Stimulated activated naive CD4-positive, alpha-beta T cell treated with Interleukin-2 at 50 U/mL for 16 hours (primary cell): ENCODE data around the gene SYNE4.

Experiments used
- DNase-seq: peaks from one replicate; lab custom pipeline; 2025; lab: John Stamatoyannopoulos, UW

Gene SYNE4

GRCh38 chr19:36026091-36026876 is 17.7 kb upstream of the SYNE4 start:
- no peak for DNase-seq

DNA sequence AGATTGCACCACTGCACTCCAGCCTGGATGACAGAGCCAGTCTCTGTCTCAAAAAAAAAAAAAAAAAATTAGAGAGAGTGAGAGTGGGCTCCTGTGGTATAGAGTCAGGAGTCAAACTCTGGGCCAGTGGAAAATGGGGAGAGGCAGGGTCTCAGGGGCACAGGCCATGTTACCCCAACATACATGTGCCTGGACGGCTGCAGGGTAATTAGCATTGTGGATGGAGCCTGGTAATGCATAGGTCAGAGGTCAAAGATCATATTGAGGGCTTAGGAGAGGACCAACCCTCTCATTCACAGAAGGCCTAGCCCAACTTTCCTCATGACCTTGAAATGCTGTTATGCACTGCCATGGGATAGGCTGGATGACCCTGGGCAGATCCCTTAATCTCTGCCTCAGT is 16.9 kb upstream of the SYNE4 start:
- no peak for DNase-seq

- no peak for DNase-seq
Measured at GRCh38 chr19:36023432-36023831, 14.8 kb upstream of the SYNE4 start.

DNA sequence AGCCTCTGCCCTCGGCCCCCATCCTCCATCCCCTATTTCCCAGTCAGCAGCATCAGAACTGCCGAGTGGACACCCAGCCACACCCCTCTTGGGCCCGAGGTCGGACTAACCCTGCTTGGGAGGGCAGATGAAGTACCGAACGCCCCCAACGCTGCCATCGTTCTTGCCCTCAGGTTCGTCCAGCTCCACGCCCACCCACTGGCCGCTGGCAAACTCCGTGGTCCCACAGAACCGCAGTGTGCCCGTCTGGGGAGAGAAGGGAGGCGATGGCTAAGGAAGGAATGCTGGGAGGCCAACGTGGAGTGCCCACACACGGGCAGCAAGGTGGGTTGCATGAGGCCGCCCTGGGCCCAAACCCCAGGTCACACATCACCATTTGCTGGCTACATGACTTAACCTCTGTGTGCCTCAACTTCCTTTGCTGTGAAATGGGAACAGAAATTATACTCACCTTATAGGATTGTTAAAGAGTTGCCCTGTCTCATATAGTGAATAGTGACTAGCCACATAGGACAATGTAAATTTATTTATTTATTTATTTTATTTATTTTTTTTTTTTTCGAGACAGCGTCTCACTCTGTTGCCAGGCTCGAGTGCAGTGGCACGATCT is 10.6 kb upstream of the SYNE4 start:
- DNase-seq: no peak

DNA sequence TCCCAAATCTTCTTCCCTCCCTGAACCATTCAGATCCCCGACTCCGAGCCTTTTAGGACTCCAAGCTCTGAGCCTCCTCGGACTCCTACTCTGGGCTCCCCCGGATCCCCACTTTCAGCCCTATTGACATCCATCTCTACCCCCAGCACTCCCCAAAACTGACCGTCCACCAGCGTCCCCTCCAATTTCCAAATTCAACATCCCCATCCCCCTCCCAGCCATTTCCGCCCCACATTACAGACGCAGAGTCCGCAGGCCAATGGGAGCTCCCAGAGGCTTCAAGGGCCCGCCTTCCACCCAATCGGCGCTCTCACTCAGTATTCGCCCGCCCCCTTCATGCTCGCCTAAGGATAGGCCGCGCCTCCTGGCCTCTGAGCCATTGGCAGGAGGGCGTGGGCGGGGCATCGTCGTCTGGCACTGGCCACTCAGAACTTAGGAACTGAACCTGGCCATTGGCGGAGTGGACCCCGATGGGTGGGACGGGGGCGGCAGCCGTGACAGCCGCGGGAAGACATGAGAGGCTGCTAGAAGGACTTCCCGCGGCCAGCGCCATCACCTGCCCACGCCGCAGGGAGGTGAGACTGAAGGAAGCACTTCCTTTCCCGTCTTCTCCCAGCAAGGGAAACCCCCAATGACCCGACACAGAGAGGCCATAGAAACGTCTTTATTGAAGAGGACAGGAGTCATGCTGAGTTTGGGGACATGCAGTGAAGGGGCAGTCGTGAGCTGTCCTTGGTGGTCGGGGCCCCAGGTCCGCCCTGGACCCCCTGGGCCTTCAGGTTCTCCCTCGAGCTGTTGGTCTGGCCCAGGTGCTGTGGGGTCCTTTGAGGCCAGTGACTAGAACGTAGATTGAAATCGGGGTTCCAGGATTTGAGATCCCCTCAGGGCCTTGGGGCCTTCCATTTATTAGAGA is 5.7 kb upstream of the SYNE4 start, which contains the start of gene ALKBH6:
TSS of gene ALKBH6 (minus strand) at position 202 of the 913 bp plus-strand sequence. CDS start 816 bp downstream, outside the sequence.
- DNase-seq: peak; percentile 100

DNA sequence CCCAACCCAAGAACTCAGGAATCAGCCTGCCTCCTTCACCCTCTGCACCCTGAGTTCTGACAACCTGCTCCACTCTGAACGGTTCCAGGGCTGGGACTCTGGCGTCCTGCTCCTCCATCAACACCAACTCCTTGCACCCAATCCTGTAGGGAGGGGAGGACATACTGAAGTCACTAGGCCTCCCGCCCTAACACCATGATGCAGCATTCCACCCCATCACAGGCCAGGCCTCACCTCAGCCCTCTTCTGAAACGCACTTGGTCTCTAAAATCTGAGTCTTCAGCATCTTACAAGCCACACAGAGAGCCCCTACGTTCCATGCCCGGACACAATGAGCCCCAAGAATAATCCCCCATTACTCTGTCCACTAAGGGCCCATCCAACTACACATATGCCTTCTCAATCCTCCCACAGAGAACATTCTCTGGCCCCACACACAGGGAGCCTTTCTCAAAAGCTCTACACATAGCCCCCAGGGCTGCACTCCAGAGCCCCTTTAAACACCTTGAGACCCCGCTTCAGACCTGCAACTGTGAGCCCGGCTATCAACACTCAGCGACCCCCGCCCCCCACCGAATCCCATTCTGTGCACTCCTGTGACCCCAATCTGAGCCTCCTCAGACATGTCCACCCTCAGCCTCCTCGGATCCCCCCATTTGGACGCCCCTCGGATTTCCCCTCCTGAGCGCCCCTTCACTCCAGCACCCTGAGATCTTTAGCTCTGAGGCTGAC is 4.8 kb upstream of the SYNE4 start:
- no peak for DNase-seq

DNA sequence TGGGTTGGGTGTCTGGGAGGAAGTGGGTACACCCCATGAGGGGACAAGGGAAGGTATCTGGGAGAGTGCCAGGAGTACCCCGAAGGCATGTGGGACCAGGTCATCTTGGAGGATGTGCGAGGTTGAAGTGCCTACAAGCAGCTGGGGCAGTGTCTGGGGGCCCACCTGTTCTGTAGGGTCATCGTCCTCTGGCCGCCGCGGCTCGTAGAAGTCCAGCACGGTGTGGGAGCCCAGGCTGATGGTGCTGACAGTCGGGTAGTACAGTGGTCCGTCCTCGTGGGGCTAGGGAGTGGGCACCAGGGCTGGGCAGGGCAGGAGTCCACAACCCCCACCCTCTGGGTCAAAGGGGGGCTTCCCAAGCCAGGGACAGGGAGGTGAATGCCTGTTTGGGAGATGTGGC is 1.8 kb upstream of the SYNE4 start:
- no peak for DNase-seq

GRCh38 chr19:36009633-36010379 is 1.2 kb upstream of the SYNE4 start:
- no peak for DNase-seq

GRCh38 chr19:36009220-36009619 is 607 bp upstream of the SYNE4 start:
- peak; percentile 43 for DNase-seq

- no peak for DNase-seq
Measured at GRCh38 chr19:36006955-36007354, 1.7 kb downstream of the SYNE4 start.

GRCh38 chr19:36003284-36003683 is 5.3 kb downstream of the SYNE4 start:
- no peak for DNase-seq

DNA sequence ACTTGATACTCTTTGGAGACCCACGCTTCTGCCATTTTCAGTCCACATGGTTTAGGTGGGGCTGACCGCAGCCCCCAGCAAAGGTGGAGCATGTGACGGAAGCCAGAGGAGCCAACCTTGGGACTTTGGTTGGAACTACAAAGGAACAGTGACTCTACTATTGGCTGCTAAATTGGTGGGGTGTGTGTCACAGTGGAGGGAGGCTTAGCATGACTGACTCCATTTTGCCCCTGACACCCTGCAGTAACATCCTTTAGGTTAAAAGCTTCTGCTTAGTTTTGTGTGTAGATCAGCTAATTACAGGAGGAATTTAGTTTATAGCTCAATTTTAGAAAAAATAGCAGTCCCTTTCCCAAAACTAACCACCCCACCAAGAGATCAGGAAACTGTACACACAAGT is 7.0 kb downstream of the SYNE4 start:
- DNase-seq: no peak

DNA sequence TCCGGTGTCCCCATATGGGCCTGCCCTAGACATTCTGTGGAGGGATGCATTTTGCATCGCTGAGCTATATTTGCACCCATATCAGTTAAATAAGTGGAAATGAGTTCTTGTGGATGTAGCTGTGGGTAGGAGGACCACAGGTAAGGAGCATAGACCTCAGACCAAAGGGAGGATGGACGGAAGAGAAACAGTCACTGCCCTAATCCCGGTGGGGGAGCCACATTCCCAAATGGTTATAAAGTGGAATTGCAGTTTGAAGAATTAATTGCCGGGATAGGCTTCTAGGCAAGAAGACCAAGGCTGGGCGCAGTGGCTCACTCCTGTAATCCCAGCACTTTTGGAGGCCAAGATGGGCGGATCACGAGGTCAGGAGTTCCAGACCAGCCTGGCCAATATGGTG is 11.8 kb downstream of the SYNE4 start:
- no peak for DNase-seq

DNA sequence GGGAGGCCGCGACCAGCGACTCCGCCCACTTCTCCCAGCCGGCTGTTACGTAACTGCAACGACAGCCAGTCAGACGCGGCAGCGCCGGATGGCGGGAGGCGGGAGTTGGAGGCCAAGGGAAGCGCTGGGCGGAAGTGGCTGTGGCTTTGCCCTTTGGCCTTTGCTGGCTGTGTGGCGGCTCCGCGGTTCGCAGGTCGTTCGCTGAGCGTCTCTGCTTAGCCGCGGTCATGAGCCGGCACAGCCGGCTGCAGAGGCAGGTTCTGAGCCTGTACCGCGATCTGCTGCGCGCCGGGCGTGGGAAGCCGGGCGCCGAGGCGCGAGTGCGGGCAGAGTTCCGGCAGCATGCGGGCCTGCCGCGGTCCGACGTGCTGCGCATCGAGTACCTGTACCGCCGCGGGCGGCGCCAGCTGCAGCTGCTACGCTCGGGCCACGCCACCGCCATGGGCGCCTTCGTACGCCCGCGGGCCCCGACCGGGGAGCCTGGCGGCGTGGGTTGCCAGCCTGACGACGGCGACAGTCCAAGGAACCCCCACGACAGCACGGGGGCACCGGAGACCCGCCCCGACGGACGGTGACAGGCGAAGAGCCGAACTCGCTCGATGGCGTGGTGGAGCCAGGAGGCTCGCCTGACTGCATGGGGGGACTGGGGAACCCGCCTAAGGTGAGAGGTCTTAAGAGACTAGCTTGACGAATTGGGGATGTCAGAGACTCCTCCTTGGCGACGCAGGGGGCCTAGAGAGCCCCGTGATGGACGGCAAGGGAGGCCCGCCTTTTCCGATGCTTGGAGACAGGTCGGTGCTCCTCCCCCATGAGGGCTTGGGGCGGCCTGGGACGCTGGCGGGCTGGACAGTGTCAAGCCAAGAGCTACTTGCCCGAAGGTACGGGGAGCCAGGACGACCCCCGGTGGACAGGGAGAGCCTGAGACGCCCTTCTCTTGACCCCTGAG is 13.3 kb downstream of the SYNE4 start, which contains the start of gene SDHAF1:
TSS of gene SDHAF1 (plus strand) at position 141 of the 946 bp plus-strand sequence. CDS start at position 228, 87 bp downstream.
- DNase-seq: peak; percentile 95

DNA sequence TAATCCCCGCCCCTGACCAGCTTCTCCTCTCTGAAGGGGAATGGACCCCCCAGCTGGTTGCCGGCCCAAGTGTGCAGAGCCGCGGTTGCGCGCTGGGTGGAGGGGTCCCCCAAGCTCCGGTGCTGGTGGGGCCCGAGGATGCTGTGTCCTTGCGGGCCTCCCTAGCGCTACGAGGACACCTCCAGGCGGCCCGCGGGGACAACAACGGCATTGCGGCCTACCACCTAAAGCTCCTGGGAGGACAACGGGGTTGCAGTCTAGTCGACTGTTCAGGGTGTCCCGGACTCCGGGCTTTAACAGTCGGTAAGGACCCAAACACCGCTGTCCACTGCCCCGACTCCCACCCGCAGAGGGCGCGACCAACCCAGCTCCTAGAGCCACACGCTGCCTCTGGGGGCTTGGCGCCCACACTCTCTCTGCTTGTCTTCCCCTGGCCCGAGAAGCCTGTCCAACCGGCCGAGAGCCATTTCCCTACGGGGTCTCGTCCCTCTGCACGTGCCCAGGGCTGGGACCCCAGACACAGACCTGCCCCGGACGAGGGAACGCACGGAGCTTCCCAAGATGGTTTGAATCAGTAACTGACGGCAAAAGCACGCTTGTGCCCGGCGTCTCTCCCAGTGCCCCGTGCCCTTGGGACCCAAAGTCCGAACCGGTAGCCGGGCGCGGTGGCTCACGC is 14.6 kb downstream of the SYNE4 start:
- no peak for DNase-seq

- DNase-seq: no peak
Measured at GRCh38 chr19:35992907-35993765, 15.5 kb downstream of the SYNE4 start.

GRCh38 chr19:35991731-35992450 is 16.7 kb downstream of the SYNE4 start:
- DNase-seq: no peak
